ENCODE measurements around the gene C9orf78.

DNA sequence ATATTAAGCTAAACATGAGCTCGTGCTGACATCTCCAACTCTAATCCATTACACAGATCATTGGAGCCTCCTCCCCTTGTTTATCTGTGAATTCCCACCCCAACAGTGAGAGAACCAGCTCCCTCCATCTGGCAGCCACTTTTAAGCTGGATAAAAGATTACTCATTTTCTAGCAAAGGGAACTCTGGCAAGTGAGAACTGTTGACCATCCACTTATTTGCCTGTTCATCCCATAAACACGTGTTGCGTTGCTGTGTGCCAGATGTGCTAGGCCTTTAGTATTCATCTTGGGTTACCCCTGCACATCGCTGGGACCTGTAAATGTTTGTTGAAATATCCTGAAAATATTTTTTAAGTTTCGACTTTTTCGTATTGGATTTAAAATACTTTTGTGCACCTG, 8.7 kb downstream of the C9orf78 start:
- no peak for TF ChIP-seq CTCF (IDR thresholded peaks at IDR 0.05)
- no peak for TF ChIP-seq POLR2A (IDR thresholded peaks at IDR 0.05)
